GM12878 (cell line): ENCODE data around the gene PRKCZ. TPM values are rescaled to one million over a fixed set of nuclear protein-coding genes. Genes with fewer than 3 reads are reported as not detected.

Experiments used
- ATAC-seq: fragments of 200-7000 bp; cut with Tn5 transposase; 3 replicates; pipeline ENCODE4 v1.9.1; 2020; ENCODE audit warnings: mild to moderate bottlenecking, moderate library complexity
- BruUV-seq: library from RNA; stranded (reverse); fragments of 400-500 nt; replicated peaks from 2 replicates; lab custom pipeline; 2021; lab: Mats Ljungman, UMichigan
- CTCF ChIA-PET: fragments of 300-600 bp; sonication (Branson Sonifier 250); formaldehyde crosslinking; extraction: SDS; loops from one replicate; lab custom pipeline; 2021; ENCODE audit warnings: inconsistent platforms; lab: Yijun Ruan, JAX
- POLR2A ChIA-PET: fragments of 350-600 bp; formaldehyde crosslinking; extraction: SDS; loops from one replicate; lab custom pipeline; 2021; ENCODE audit warnings: inconsistent platforms; lab: Charles Lee
- RAD21 ChIA-PET: fragments of 300-600 bp; sonication (Branson Sonifier 250); formaldehyde crosslinking; loops from one replicate; lab custom pipeline; 2023; ENCODE audit warnings: antibody characterized with exemption; ENCODE audit not compliant: unreplicated experiment; lab: Charles Lee
- SMC1A ChIA-PET: fragments of 300-600 bp; sonication (Branson Sonifier 250); formaldehyde crosslinking; loops from one replicate; lab custom pipeline; 2023; ENCODE audit not compliant: unreplicated experiment, uncharacterized antibody; lab: Charles Lee
- DNase-seq: peaks from one replicate; pipeline ENCODE4 v3.0.0-alpha.2; 2011; ENCODE audit warnings: low read depth, low spot score
- FAIRE-seq: peaks from 3 replicates; lab custom pipeline; 2011; peaks lifted over from hg19 to GRCh38; lab: Jason Lieb, UNC
- H2AFZ ChIP-seq: 2 replicates; pipeline ENCODE4 v1.6.0; 2011; ENCODE audit warnings: low read depth, low read length, control low read depth; ENCODE audit not compliant: control insufficient read depth
- H3K27ac ChIP-seq: 2 replicates; pipeline ENCODE4 v1.5.1; 2011; ENCODE audit warnings: control low read depth; ENCODE audit not compliant: control insufficient read depth, insufficient read depth
- H3K27me3 ChIP-seq, 2 experiments: replicated peaks in 1 of 2; 2 replicates each; pipeline versions ENCODE4 v1.6.0 to v1.6.1; 2011; ENCODE audit warnings: low read length in 1 of 2; ENCODE audit not compliant: control insufficient read depth in 2 of 2, insufficient read depth in 2 of 2
- H3K36me3 ChIP-seq, 2 experiments: 2 replicates each; pipeline ENCODE4 v1.5.1; 2011; ENCODE audit warnings: low read length in 1 of 2; ENCODE audit not compliant: control insufficient read depth in 2 of 2, insufficient read depth in 2 of 2
- H3K4me1 ChIP-seq: 2 replicates; pipeline ENCODE4 v1.6.1; 2011; ENCODE audit warnings: mild to moderate bottlenecking, low read length, moderate library complexity, mixed read lengths; ENCODE audit not compliant: control insufficient read depth, insufficient read depth
- H3K4me2 ChIP-seq: 2 replicates; pipeline ENCODE4 v1.6.0; 2011; ENCODE audit warnings: control low read depth; ENCODE audit not compliant: control insufficient read depth, insufficient read depth
- H3K4me3 ChIP-seq: fragments of 200-600 bp; sonication (generic); 2 replicates; pipeline ENCODE4 v1.5.1; 2016
- H3K79me2 ChIP-seq: 2 replicates; pipeline ENCODE4 v1.6.0; 2011; ENCODE audit warnings: low read length; ENCODE audit not compliant: control insufficient read depth, insufficient read depth
- H3K9ac ChIP-seq: 2 replicates; pipeline ENCODE4 v1.8.0; 2011; ENCODE audit warnings: low read length, control low read depth, mixed read lengths; ENCODE audit not compliant: control insufficient read depth, insufficient read depth
- H3K9me3 ChIP-seq: replicated peaks from 3 replicates; pipeline ENCODE4 v1.5.1; 2011; ENCODE audit warnings: mild to moderate bottlenecking, low read length; ENCODE audit not compliant: control insufficient read depth, insufficient read depth
- H4K20me1 ChIP-seq: 2 replicates; pipeline ENCODE4 v1.6.0; 2011; ENCODE audit not compliant: control insufficient read depth, insufficient read depth
- CTCF ChIP-seq, 3 experiments: IDR thresholded peaks in 2 of 3; conservative IDR thresholded peaks in 1 of 3; 2 replicates each; pipeline ENCODE4 v1.5.1; 2011; ENCODE audit warnings: low read depth in 3 of 3, low read length in 3 of 3, mild to moderate bottlenecking in 3 of 3, control low read depth in 2 of 3, moderate library complexity in 2 of 3, inconsistent platforms in 1 of 3, mixed read lengths in 1 of 3; ENCODE audit not compliant: control insufficient read depth in 2 of 3, insufficient read depth in 1 of 3; ENCODE audit errors: extremely low read depth in 1 of 3
- NR2C2 ChIP-seq: IDR thresholded peaks from 2 replicates; pipeline ENCODE4 v1.6.1; 2011; ENCODE audit warnings: borderline replicate concordance, low read depth; ENCODE audit not compliant: control insufficient read depth, insufficient read length
- RUNX3 ChIP-seq: IDR thresholded peaks from 2 replicates; pipeline ENCODE4 v1.6.1; 2012; ENCODE audit warnings: low read length, inconsistent platforms
- TCF12 ChIP-seq: IDR thresholded peaks from 2 replicates; pipeline ENCODE4 v1.6.1; 2011; ENCODE audit warnings: low read depth, mild to moderate bottlenecking, low read length
- TCF7 ChIP-seq: IDR thresholded peaks from 2 replicates; pipeline ENCODE4 v1.6.1; 2014; ENCODE audit warnings: antibody characterized with exemption, borderline replicate concordance
- USF2 ChIP-seq: IDR thresholded peaks from 2 replicates; pipeline ENCODE4 v1.6.1; 2011; ENCODE audit warnings: low read depth, low read length, improper control_type of control experiment, borderline replicate concordance
- ZBTB11 ChIP-seq: fragments of 450-650 bp; formaldehyde crosslinking; IDR thresholded peaks from 2 replicates; pipeline ENCODE4 v1.5.0; 2022; ENCODE audit warnings: mild to moderate bottlenecking, missing genetic modification characterization
- ZBTB4 ChIP-seq: fragments of 450-650 bp; formaldehyde crosslinking; IDR thresholded peaks from 2 replicates; pipeline ENCODE4 v1.4.0; 2022; ENCODE audit warnings: mild to moderate bottlenecking, moderate library complexity
- ZNF24 ChIP-seq: fragments of 450-650 bp; IDR thresholded peaks from 2 replicates; pipeline ENCODE4 v1.6.1; 2017; ENCODE audit warnings: antibody characterized with exemption, mild to moderate bottlenecking
- WGBS: methylation state at CpG from one replicate; pipeline ENCODE4 v1.1.6; 2016; ENCODE audit warnings: low lambda C conversion rate; ENCODE audit not compliant: insufficient replicate concordance, insufficient coverage; ENCODE audit errors: missing lambda C conversion rate; 5-methylcytosine and 5-hydroxymethylcytosine counted together
- in situ Hi-C: fragments of 300-500 bp; cut with MboI; formaldehyde crosslinking; loops from 9 replicates; pipeline ENCODE4 v1.14.3; 2018; ENCODE audit warnings: mixed read lengths
- intact Hi-C: fragments of 100-400 bp; cut with micrococcal nuclease; formaldehyde crosslinking; loops from one replicate; pipeline ENCODE4 v1.14.2; 2022; ENCODE audit not compliant: unreplicated experiment
- polyA plus RNA-seq, 11 experiments: library from polyadenylated mRNA; depleted of rRNA in 4 of 11; unstranded in 6 of 11; stranded (reverse) in 5 of 11; fragments of >200 nt; fragmentation: Nextera tagmentation in 4 of 11; fragmentation: Illumina TruSeq in 1 of 11; extraction: Ambion mirVana in 4 of 11; extraction: Trizol in 1 of 11; gene quantifications; 1 replicate in 1 of 11; 2 replicates in 10 of 11; pipeline versions ENCODE4 v1.2.1 to v1.2.3, GENCODE V29; 2011 to 2016; ENCODE audit warnings: inconsistent platforms in 2 of 11, missing spikeins in 2 of 11, low read depth in 1 of 11
- total RNA-seq, 4 experiments: library from RNA; depleted of rRNA in 3 of 4; stranded (reverse); fragments of >200 nt in 3 of 4; fragmentation: Illumina TruSeq in 1 of 4; extraction: Trizol in 1 of 4; gene quantifications; 2 replicates each; pipeline versions ENCODE4 v1.2.1 to v1.2.3, GENCODE V29; 2013 to 2021

The PRKCZ gene
- total and polyA plus RNA-seq, 10 of the 15 experiments (the other 5 are each of a cell fraction or from before 2014, with no cell fraction given), result 0.05 to 1.9 (median 0.64) TPM; not detected in 1

GRCh38 chr1:2039251-2039650, 11.0 kb upstream of the PRKCZ start:
- ChIA-PET POLR2A (interaction anchor here (0.5 kb wide), 1 partner anchor 494 kb away, joined by 5 read pairs; no protein-coding TSS in a partner anchor), CTCF (no interaction called here), RAD21 (no interaction called here), SMC1A (no interaction called here)
- intact Hi-C loops, result no loop called here
- Histone ChIP-seq H3K9ac (no peak overlapping the region), H4K20me1 (no peaks in the 10 kb centered on the region), H3K27ac (no peak overlapping the region), H2AFZ (no peak overlapping the region), H3K36me3 (no peaks in the 10 kb centered on the region), H3K4me2 (no peak overlapping the region), H3K27me3 (peaks cover 0 to 1% of the 10 kb centered on the region in 2 experiments; a peak in 2 of 4 replicates), H3K79me2 (no peaks in the 10 kb centered on the region), H3K9me3 (no peaks in the 10 kb centered on the region; the same call in 2 of the 3 replicates), H3K4me3 (no peak overlapping the region), H3K4me1 (no peaks in the 10 kb centered on the region)
- DNase-seq (no peak), FAIRE-seq (no peak), ATAC-seq (no peak)
- TF ChIP-seq CTCF (IDR thresholded peaks at IDR 0.05 in 2 of 3, conservative IDR thresholded peaks at IDR 0.05 in 1 of 3; ENCODE audit: control insufficient read depth in 2 of 3, extremely low read depth in 1 of 3, insufficient read depth in 1 of 3, low read depth in 3 of 3, low read length in 3 of 3) (no peak), NR2C2 (no peak), ZBTB11 (CRISPR knock-in tag) (no peak), TCF7 (no peak), USF2 (no peak), RUNX3 (no peak), ZBTB4 (CRISPR knock-in tag) (no peak), ZNF24 (no peak), TCF12 (no peak)
- in situ Hi-C loops, result no loop called here
- no TSS peak for BruUV-seq
- 42% methylated on average over 8 of the region's 8 CpGs for WGBS
